Stimulated activated naive CD8-positive, alpha-beta T cell treated with anti-CD3 and anti-CD28 coated beads, Interleukin-15, Interleukin-2, amounts not matched to agents 100 ng/mL and 50 ng/mL, for 24 hours (primary cell): ENCODE results near the gene IFIT5.
"Not testable (repeated sequence)": the region's sequence is repeated elsewhere in the genome, so short reads cannot be mapped to it uniquely, and the experiment has no call there.

Source experiments
- H3K27ac Mint-ChIP-seq: one replicate; pipeline ENCODE4 v1.8.0; 2021; ENCODE audit warnings: mild to moderate bottlenecking, mixed read lengths
- H3K27me3 Mint-ChIP-seq: one replicate; pipeline ENCODE4 v1.8.0; 2021; ENCODE audit warnings: mixed read lengths
- H3K36me3 Mint-ChIP-seq: one replicate; pipeline ENCODE4 v1.8.0; 2021; ENCODE audit warnings: low read depth, mixed read lengths
- H3K4me1 Mint-ChIP-seq: one replicate; pipeline ENCODE4 v1.8.0; 2021; ENCODE audit warnings: low read depth, mixed read lengths
- H3K4me3 Mint-ChIP-seq: one replicate; pipeline ENCODE4 v1.8.0; 2021; ENCODE audit warnings: mild to moderate bottlenecking, mixed read lengths
- H3K9me3 Mint-ChIP-seq: one replicate; pipeline ENCODE4 v1.8.0; 2021; ENCODE audit warnings: mixed read lengths

The IFIT5 gene

DNA sequence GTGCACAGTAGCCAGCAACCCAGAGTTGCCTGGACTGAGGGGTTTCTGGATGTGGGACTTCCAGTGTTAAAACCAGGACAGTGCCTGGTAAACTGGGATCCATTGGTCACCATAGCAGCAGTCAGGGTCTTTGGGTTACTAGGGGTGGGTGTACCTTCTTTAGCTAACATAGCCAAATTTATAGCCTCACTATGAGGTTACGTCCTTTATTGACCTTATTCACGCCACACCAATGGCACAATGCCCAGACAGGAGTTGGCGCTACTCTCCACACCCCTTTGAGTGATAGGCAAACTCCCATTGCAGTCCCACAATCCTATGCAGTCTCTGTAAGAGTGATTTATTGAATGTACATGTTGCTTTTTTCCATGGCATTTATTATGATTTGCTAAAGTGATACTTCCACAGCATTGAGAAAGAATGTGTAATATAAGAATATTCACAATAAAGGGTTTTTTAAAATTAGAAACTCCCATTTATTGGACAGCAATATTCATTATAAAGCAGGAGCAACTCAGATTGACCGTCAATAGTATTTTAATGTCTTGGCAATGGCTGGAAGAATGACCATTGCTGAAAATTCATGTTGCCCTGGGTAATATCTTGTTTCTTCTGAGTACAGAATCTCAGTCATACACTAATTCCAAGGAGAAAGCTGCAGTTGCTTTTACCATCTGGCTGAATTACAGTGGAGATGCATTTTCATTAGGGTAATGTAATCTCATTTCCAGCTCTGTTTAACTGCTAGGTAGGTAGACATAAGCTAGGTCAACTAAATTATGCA, 26.1 kb downstream of the IFIT5 start:
- Mint-ChIP-seq H3K27me3 (peaks cover 27% of the 10 kb centered on the region), H3K4me3 (no peak overlapping the region), H3K4me1 (no peaks in the 10 kb centered on the region), H3K9me3 (no peaks in the 10 kb centered on the region), H3K27ac (no peak overlapping the region), H3K36me3 (no peaks in the 10 kb centered on the region)

GRCh38 chr10:89442289-89442688, 27.9 kb downstream of the IFIT5 start:
- Mint-ChIP-seq H3K27me3 (peaks cover 26% of the 10 kb centered on the region), H3K4me3 (no peak overlapping the region), H3K36me3 (no peaks in the 10 kb centered on the region), H3K27ac (no peak overlapping the region), H3K4me1 (no peaks in the 10 kb centered on the region), H3K9me3 (peaks cover 6% of the 10 kb centered on the region)

DNA sequence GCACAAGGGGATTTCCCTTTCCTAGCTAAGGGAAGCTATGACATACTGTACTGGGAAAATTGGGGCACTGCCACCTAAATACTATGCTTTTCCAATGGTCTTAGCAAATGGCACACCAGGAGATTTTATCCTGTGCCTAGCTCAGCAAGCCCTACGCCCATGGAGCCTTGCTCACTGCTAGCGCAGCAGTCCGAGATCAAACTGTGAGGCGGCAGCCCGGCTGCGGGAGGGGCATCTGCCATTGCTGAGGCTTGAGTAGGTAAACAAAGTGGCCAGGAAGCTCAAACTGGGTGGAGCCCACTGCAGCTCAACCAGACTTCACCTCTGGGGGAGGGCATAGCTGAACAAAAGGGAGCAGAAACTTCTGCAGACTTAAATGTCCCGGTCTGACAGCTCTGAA, 30.5 kb downstream of the IFIT5 start:
- not testable (repeated sequence) for H3K4me3 Mint-ChIP-seq, H3K27ac Mint-ChIP-seq, H3K9me3 Mint-ChIP-seq, H3K36me3 Mint-ChIP-seq, H3K4me1 Mint-ChIP-seq
- H3K27me3 Mint-ChIP-seq, result peaks cover 19% of the 10 kb centered on the region

DNA sequence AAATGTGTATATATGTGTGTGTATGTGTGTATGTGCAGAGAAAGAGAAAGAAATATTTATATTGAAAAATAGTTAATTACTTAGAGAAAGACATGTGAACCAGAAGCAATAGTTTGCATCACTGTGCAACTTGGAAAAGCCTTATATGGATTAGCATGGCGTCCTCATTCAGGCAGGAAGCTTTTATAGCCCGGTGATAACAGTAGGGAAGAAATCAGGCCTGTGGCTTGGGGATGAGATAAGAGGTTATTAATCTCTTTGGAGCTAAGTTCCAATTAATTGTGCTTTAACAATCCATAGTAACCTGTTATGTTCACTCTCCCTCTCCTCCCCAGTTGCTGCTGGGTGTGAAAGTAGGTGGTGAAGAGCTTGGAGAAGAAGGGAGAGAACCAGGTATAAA, 36.5 kb downstream of the IFIT5 start:
- Mint-ChIP-seq H3K4me1 (peaks cover 5% of the 10 kb centered on the region), H3K27ac (no peak overlapping the region), H3K27me3 (peaks cover 7% of the 10 kb centered on the region), H3K4me3 (no peak overlapping the region), H3K36me3 (no peaks in the 10 kb centered on the region), H3K9me3 (peaks cover 2% of the 10 kb centered on the region)

GRCh38 chr10:89452193-89452592, 37.8 kb downstream of the IFIT5 start:
- Mint-ChIP-seq H3K27me3 (peaks cover 8% of the 10 kb centered on the region), H3K4me1 (peaks cover 5% of the 10 kb centered on the region), H3K27ac (no peak overlapping the region), H3K4me3 (no peak overlapping the region), H3K36me3 (no peaks in the 10 kb centered on the region), H3K9me3 (no peaks in the 10 kb centered on the region)

DNA sequence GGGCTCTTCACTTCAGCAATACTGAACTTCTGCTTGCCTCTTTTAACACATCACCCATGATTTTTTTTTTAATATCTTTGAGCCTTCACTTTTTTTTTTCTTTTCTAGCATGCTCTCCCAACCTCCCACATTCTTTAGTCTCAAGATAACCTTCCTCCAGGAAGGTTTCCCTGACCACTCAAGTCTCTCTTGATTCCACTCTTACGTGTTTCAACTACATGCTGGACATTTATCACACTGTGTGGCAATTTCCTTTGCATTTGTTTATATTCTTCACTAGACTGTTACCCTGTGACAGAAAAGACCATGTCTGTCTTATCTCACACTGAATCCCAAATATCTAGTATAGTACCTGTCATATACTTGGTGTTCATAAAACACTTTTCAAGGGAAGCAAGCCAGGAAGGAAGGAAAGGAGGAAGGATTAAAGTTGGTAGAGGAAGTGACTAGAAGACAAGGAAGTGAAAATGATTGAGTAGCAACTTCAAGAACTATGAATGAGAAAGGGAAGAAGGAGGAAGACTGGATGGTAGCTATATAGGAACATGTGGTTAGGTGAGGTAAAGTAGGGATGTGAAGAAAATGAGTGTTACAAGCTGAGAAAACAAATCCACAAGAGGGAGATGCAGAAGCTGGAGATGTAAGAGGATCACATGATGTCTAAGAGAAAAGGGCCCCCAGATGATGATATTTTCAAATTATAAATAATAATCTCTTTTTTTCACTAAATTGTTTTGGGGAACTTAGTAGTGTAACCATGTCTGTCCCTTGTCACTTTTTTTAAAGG, 40.4 kb downstream of the IFIT5 start:
- Mint-ChIP-seq H3K27ac (peak overlapping the region; percentile 4), H3K27me3 (peaks cover 7% of the 10 kb centered on the region), H3K4me1 (peaks cover 5% of the 10 kb centered on the region), H3K9me3 (no peaks in the 10 kb centered on the region), H3K36me3 (no peaks in the 10 kb centered on the region), H3K4me3 (no peak overlapping the region)

DNA sequence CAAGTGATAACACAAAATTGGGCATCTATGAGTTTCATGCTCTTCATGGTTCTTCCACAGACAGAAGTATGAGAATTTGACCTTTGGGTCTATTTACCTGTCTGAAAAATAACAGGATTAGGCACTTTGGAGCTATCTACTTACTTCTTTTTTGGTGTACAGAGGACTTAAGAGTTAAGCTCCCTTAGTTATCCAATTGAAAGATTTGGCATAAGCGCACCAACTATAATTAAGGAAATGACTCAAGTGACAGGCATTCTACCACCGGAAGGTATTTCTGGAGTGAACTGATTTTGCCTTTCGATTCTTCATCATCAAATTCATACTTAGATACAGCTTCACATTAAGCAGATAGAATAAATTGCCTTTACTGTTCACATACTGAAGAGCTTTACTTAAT, 43.9 kb downstream of the IFIT5 start:
- Mint-ChIP-seq H3K36me3 (no peaks in the 10 kb centered on the region), H3K9me3 (no peaks in the 10 kb centered on the region), H3K4me1 (no peaks in the 10 kb centered on the region), H3K27me3 (peaks cover 20% of the 10 kb centered on the region), H3K27ac (no peak overlapping the region), H3K4me3 (no peak overlapping the region)

GRCh38 chr10:89458784-89459183, 44.4 kb downstream of the IFIT5 start:
- no peak overlapping the region for H3K4me3 Mint-ChIP-seq
- no peak overlapping the region for H3K27ac Mint-ChIP-seq
- no peaks in the 10 kb centered on the region for H3K4me1 Mint-ChIP-seq
- no peaks in the 10 kb centered on the region for H3K36me3 Mint-ChIP-seq
- no peaks in the 10 kb centered on the region for H3K9me3 Mint-ChIP-seq
- peaks cover 20% of the 10 kb centered on the region for H3K27me3 Mint-ChIP-seq

- H3K27ac Mint-ChIP-seq, result no peak overlapping the region
- no peaks in the 10 kb centered on the region for H3K4me1 Mint-ChIP-seq
- H3K36me3 Mint-ChIP-seq, result no peaks in the 10 kb centered on the region
- peaks cover 22% of the 10 kb centered on the region for H3K27me3 Mint-ChIP-seq
- H3K4me3 Mint-ChIP-seq, result no peak overlapping the region
- no peaks in the 10 kb centered on the region for H3K9me3 Mint-ChIP-seq
Observed at GRCh38 chr10:89463846-89464537, 49.6 kb downstream of the IFIT5 start.

DNA sequence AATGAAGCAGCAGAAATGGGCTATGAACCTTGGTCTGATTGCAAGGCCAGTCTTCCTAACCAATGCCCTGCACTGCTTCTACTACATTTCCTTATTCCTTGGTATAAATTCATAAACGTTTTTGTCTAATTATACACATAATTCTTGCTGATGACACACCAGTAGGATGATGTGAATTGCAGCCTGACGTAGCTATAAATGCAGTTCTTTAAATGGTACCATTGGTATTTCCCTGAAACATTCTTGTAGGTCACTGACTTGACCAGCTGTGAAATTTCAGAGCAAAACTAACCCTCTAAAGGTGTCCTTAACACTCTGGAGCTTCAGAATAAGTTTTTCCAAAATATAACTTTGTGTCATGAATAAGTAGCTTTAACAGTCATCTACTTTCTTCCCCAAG, 50.8 kb downstream of the IFIT5 start:
- H3K9me3 Mint-ChIP-seq, result no peaks in the 10 kb centered on the region
- H3K27me3 Mint-ChIP-seq, result peaks cover 14% of the 10 kb centered on the region
- H3K4me3 Mint-ChIP-seq, result no peak overlapping the region
- H3K36me3 Mint-ChIP-seq, result no peaks in the 10 kb centered on the region
- no peaks in the 10 kb centered on the region for H3K4me1 Mint-ChIP-seq
- no peak overlapping the region for H3K27ac Mint-ChIP-seq

DNA sequence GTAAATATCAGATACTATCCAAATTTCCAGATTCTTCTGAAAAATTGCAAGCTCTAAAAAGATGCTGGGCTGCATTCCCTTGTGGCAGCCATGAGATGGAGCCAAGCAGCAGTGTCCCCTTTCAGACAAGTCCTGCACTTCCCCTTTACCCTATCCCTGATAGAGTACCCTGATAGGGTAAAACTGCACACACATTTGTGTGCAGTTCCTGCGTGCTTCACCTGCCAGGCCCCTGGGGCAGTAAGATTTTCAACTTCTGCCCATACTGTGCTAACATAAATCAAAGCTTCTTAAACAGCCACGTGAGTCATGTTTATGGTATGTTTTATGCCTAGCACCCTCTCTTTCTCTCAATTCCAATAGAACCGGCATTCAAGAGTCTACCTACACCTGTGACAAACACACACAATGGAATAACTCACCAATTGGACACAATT, 52.2 kb downstream of the IFIT5 start:
- peaks cover 12% of the 10 kb centered on the region for H3K27me3 Mint-ChIP-seq
- H3K27ac Mint-ChIP-seq, result no peak overlapping the region
- no peaks in the 10 kb centered on the region for H3K9me3 Mint-ChIP-seq
- H3K4me3 Mint-ChIP-seq, result no peak overlapping the region
- no peaks in the 10 kb centered on the region for H3K4me1 Mint-ChIP-seq
- no peaks in the 10 kb centered on the region for H3K36me3 Mint-ChIP-seq

- no peak overlapping the region for H3K27ac Mint-ChIP-seq
- H3K4me1 Mint-ChIP-seq, result no peaks in the 10 kb centered on the region
- no peak overlapping the region for H3K4me3 Mint-ChIP-seq
- no peaks in the 10 kb centered on the region for H3K9me3 Mint-ChIP-seq
- H3K36me3 Mint-ChIP-seq, result no peaks in the 10 kb centered on the region
- H3K27me3 Mint-ChIP-seq, result peaks cover 5% of the 10 kb centered on the region
Observed at GRCh38 chr10:89468191-89468965, 54.0 kb downstream of the IFIT5 start.

DNA sequence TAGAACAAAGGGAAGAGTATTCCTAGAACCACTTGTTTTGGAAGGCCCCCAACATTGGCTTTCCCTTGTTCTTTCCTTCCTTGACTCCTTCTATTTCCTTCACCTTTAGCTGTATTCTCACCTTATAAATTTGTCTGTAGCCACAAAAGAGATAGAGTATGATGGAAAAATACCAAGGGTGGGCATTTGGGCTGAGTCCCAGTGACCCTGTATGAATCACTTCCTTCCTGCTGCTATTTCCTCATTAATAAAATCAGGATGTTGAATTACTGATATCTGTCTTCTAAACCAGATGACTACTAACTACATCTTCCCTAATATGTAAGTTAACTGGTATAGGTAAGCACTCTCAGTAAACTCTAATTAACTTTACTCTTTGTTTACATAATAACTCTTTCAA, 55.1 kb downstream of the IFIT5 start:
- Mint-ChIP-seq H3K4me1 (no peaks in the 10 kb centered on the region), H3K9me3 (no peaks in the 10 kb centered on the region), H3K4me3 (no peak overlapping the region), H3K27ac (no peak overlapping the region), H3K27me3 (peaks cover 9% of the 10 kb centered on the region), H3K36me3 (no peaks in the 10 kb centered on the region)
